Neuronal stem cell (in vitro differentiated cells): ENCODE data around the gene SAMD14.

ENCODE experiments used
- DNase-seq: peaks from one replicate; pipeline ENCODE4 v3.0.0-alpha.2; 2013; ENCODE audit warnings: low spot score
- H2AFZ ChIP-seq: one replicate; pipeline ENCODE4 v1.6.1; 2013; ENCODE audit warnings: mild to moderate bottlenecking, low read length, inconsistent platforms
- H2AK5ac ChIP-seq: 2 replicates; pipeline ENCODE4 v1.6.1; 2013; ENCODE audit warnings: low read depth, mild to moderate bottlenecking, inconsistent platforms, low read length, moderate library complexity, mixed read lengths
- H2BK120ac ChIP-seq: 2 replicates; pipeline ENCODE4 v1.6.1; 2013; ENCODE audit warnings: low read depth, mild to moderate bottlenecking, inconsistent platforms, low read length, moderate library complexity, mixed read lengths
- H2BK12ac ChIP-seq: one replicate; pipeline ENCODE4 v1.6.1; 2013; ENCODE audit warnings: low read length, inconsistent platforms
- H2BK15ac ChIP-seq: 2 replicates; pipeline ENCODE4 v1.6.1; 2013; ENCODE audit warnings: mild to moderate bottlenecking, low read length, inconsistent platforms, mixed read lengths
- H2BK5ac ChIP-seq: one replicate; pipeline ENCODE4 v1.6.1; 2013; ENCODE audit warnings: inconsistent platforms, mild to moderate bottlenecking, low read length, moderate library complexity
- H3K14ac ChIP-seq: one replicate; pipeline ENCODE4 v1.6.1; 2013; ENCODE audit warnings: low read length, inconsistent platforms
- H3K18ac ChIP-seq: 2 replicates; pipeline ENCODE4 v1.6.1; 2013; ENCODE audit warnings: low read length, inconsistent platforms
- H3K23ac ChIP-seq: 2 replicates; pipeline ENCODE4 v1.6.1; 2013; ENCODE audit warnings: low read depth, mild to moderate bottlenecking, mixed read lengths, low read length, inconsistent platforms; ENCODE audit not compliant: poor library complexity
- H3K27ac ChIP-seq: replicated peaks from 3 replicates; pipeline ENCODE4 v1.5.1; 2013; ENCODE audit warnings: low read length, inconsistent platforms
- H3K27me3 ChIP-seq, 3 experiments: 2 replicates each; pipeline ENCODE4 v1.6.1; 2013; ENCODE audit warnings: low read length in 3 of 3, mild to moderate bottlenecking in 2 of 3, inconsistent platforms in 1 of 3, low read depth in 1 of 3, mixed read lengths in 1 of 3, moderate library complexity in 1 of 3; ENCODE audit not compliant: control insufficient read depth in 3 of 3, insufficient read depth in 3 of 3
- H3K36me3 ChIP-seq, 2 donors: replicated peaks in 1 of 2; 2 replicates each; pipeline ENCODE4 v1.6.1; 2013; ENCODE audit warnings: low read length in 2 of 2; ENCODE audit not compliant: control insufficient read depth in 2 of 2, insufficient read depth in 2 of 2
- H3K4ac ChIP-seq: 2 replicates; pipeline ENCODE4 v1.6.1; 2013; ENCODE audit warnings: inconsistent platforms, mild to moderate bottlenecking, low read length, moderate library complexity
- H3K4me1 ChIP-seq, 2 donors: 1 replicate in 1 of 2; 2 replicates in 1 of 2; pipeline ENCODE4 v1.6.1; 2013; ENCODE audit warnings: low read length in 2 of 2, low read depth in 1 of 2; ENCODE audit not compliant: control insufficient read depth in 2 of 2, insufficient read depth in 1 of 2
- H3K4me2 ChIP-seq: one replicate; pipeline ENCODE4 v1.6.1; 2013; ENCODE audit warnings: mild to moderate bottlenecking, low read length, inconsistent platforms; ENCODE audit not compliant: insufficient read depth, poor library complexity, severe bottlenecking
- H3K4me3 ChIP-seq, 2 donors: 2 replicates each; pipeline ENCODE4 v1.5.1; 2013; ENCODE audit warnings: low read length in 2 of 2, mild to moderate bottlenecking in 2 of 2, inconsistent platforms in 1 of 2, moderate library complexity in 1 of 2
- H3K79me1 ChIP-seq: one replicate; pipeline ENCODE4 v1.6.1; 2013; ENCODE audit warnings: low read depth, mild to moderate bottlenecking, inconsistent platforms, low read length, moderate library complexity
- H3K9ac ChIP-seq: one replicate; pipeline ENCODE4 v1.6.1; 2013; ENCODE audit warnings: mild to moderate bottlenecking, low read depth, low read length, inconsistent platforms; ENCODE audit not compliant: poor library complexity
- H3K9me3 ChIP-seq, 2 donors: replicated peaks in 1 of 2; 2 replicates each; pipeline versions ENCODE3 to v1.6.1; 2013; ENCODE audit warnings: low read length in 2 of 2, mild to moderate bottlenecking in 2 of 2, inconsistent platforms in 1 of 2, low read depth in 1 of 2, mixed read lengths in 1 of 2, moderate library complexity in 1 of 2; ENCODE audit not compliant: control insufficient read depth in 2 of 2, insufficient read depth in 1 of 2
- H4K8ac ChIP-seq: one replicate; pipeline ENCODE4 v1.6.1; 2013; ENCODE audit warnings: low read depth, mild to moderate bottlenecking, inconsistent platforms, low read length, moderate library complexity
- H4K91ac ChIP-seq: one replicate; pipeline ENCODE4 v1.6.1; 2013; ENCODE audit warnings: low read length, low read depth, mild to moderate bottlenecking, inconsistent platforms; ENCODE audit not compliant: poor library complexity
- WGBS, 2 donors: extraction: QIAGEN DNeasy Blood & Tissue Kit; methylation state at CpG; one replicate each; pipeline ENCODE4 v1.1.7; 2013; ENCODE audit warnings: missing lambda C conversion rate in 2 of 2, mixed read lengths in 1 of 2; ENCODE audit not compliant: insufficient read length in 2 of 2, insufficient replicate concordance in 1 of 2; ENCODE audit errors: extremely low coverage in 2 of 2; 5-methylcytosine and 5-hydroxymethylcytosine counted together

Gene SAMD14

GRCh38 chr17:50149091-50149416 lies 19.1 kb upstream of the SAMD14 start:
- WGBS, 2 donors: no CpG with 5 or more reads among the region's 30 CpGs
- Histone ChIP-seq H2BK15ac (no peak overlapping the region), H4K8ac (no peak overlapping the region), H4K91ac (no peak overlapping the region), H3K18ac (peak overlapping the region; percentile 95), H2AK5ac (peak overlapping the region; percentile 95), H2BK5ac (peak overlapping the region; percentile 80), H3K27ac (no peak overlapping the region), H3K4me2 (peak overlapping the region; percentile 97), H3K79me1 (peaks cover 19% of the 10 kb centered on the region), H3K4me3 (peak overlapping the region; percentile 73 to 92), H3K9me3 (no peaks in the 10 kb centered on the region), H2BK120ac (no peak overlapping the region), H2AFZ (no peak overlapping the region), H3K9ac (peak overlapping the region; percentile 74), H3K36me3 (peaks cover 12 to 27% of the 10 kb centered on the region in 2 donors), H3K4ac (no peak overlapping the region), H2BK12ac (no peak overlapping the region), H3K27me3 (no peaks in the 10 kb centered on the region), H3K14ac (no peak overlapping the region), H3K4me1 (peaks cover 15 to 27% of the 10 kb centered on the region in 2 donors), H3K23ac (no peak overlapping the region)
- DNase-seq: no peak

- Histone ChIP-seq H3K23ac (peak overlapping the region; percentile 29), H2BK120ac (no peak overlapping the region), H2AFZ (no peak overlapping the region), H2BK5ac (peak overlapping the region; percentile 80), H3K14ac (no peak overlapping the region), H4K8ac (no peak overlapping the region), H3K4me3 (peak overlapping the region; percentile 73 to 75), H3K27ac (no peak overlapping the region), H2AK5ac (no peak overlapping the region), H3K79me1 (peaks cover 19% of the 10 kb centered on the region), H3K4me1 (peaks cover 15 to 27% of the 10 kb centered on the region in 2 donors), H3K4me2 (peak overlapping the region; percentile 97), H2BK12ac (no peak overlapping the region), H3K36me3 (peaks cover 16 to 33% of the 10 kb centered on the region in 2 donors), H3K18ac (peak overlapping the region; percentile 24), H2BK15ac (no peak overlapping the region), H4K91ac (no peak overlapping the region), H3K9me3 (no peaks in the 10 kb centered on the region), H3K27me3 (no peaks in the 10 kb centered on the region), H3K9ac (peak overlapping the region; percentile 74), H3K4ac (no peak overlapping the region)
- no peak for DNase-seq
- no CpG with 5 or more reads among the region's 25 CpGs for WGBS, 2 donors
Measured at GRCh38 chr17:50148226-50149090, 18.5 kb upstream of the SAMD14 start.

DNA sequence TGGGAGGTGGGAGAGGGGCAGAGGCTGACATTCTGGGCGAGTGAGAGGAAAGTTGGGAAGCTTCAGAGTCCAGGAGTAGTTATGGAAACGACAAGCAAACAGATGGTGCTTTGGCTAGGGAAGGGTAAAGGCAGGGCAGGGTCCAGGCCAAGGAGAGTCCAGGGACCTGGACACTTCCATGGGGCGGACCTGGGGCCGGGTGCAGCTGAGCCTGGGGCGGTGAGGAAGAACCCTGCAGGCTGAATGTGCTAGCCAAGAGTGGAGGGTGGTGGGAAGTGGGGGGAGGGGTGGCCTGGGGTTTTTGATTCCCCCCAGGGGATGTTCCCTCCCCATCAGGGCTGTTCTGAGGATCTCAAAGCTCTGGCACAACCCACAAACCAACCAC lies 17.9 kb upstream of the SAMD14 start:
- Histone ChIP-seq H2BK12ac (no peak overlapping the region), H3K23ac (no peak overlapping the region), H3K4me2 (peak overlapping the region; percentile 40), H4K8ac (no peak overlapping the region), H3K27me3 (no peaks in the 10 kb centered on the region), H3K18ac (no peak overlapping the region), H3K9me3 (no peaks in the 10 kb centered on the region), H3K79me1 (peaks cover 19% of the 10 kb centered on the region), H3K4ac (no peak overlapping the region), H2BK120ac (no peak overlapping the region), H3K4me1 (peaks cover 15 to 27% of the 10 kb centered on the region in 2 donors), H3K14ac (no peak overlapping the region), H2AFZ (no peak overlapping the region), H2AK5ac (peak overlapping the region; percentile 3), H3K36me3 (peaks cover 20 to 39% of the 10 kb centered on the region in 2 donors), H3K27ac (no peak overlapping the region), H3K9ac (peak overlapping the region; percentile 2), H4K91ac (no peak overlapping the region), H2BK15ac (no peak overlapping the region), H2BK5ac (no peak overlapping the region), H3K4me3 (peak overlapping the region in 1 of 2 donors; percentile 73)
- no CpG with 5 or more reads among the region's 5 CpGs for WGBS, 2 donors
- DNase-seq: no peak

GRCh38 chr17:50146927-50147665 lies 17.1 kb upstream of the SAMD14 start:
- H3K4me3 ChIP-seq: peak overlapping the region in 1 of 2 donors; percentile 19
- H3K79me1 ChIP-seq: peaks cover 19% of the 10 kb centered on the region
- no peak overlapping the region for H2BK15ac ChIP-seq
- H3K27me3 ChIP-seq: no peaks in the 10 kb centered on the region
- H3K27ac ChIP-seq: no peak overlapping the region
- H3K18ac ChIP-seq: peak overlapping the region; percentile 11
- WGBS, 2 donors: no CpG with 5 or more reads among the region's 15 CpGs
- no peak overlapping the region for H2BK120ac ChIP-seq
- H2AK5ac ChIP-seq: peak overlapping the region; percentile 64
- H3K4me2 ChIP-seq: peak overlapping the region; percentile 40
- no peak overlapping the region for H2BK12ac ChIP-seq
- H3K9ac ChIP-seq: no peak overlapping the region
- H3K23ac ChIP-seq: no peak overlapping the region
- no peak overlapping the region for H3K4ac ChIP-seq
- peaks cover 0 to 4% of the 10 kb centered on the region in 2 donors for H3K9me3 ChIP-seq
- no peak overlapping the region for H2BK5ac ChIP-seq
- H2AFZ ChIP-seq: no peak overlapping the region
- no peak overlapping the region for H4K91ac ChIP-seq
- DNase-seq: no peak
- H4K8ac ChIP-seq: no peak overlapping the region
- peaks cover 15 to 23% of the 10 kb centered on the region in 2 donors for H3K4me1 ChIP-seq
- H3K14ac ChIP-seq: no peak overlapping the region
- peaks cover 27 to 47% of the 10 kb centered on the region in 2 donors for H3K36me3 ChIP-seq
